OCI-LY7 (cell line): ENCODE data around the gene TRIO. TPM values are rescaled to one million over a fixed set of nuclear protein-coding genes. Genes with fewer than 3 reads are reported as not detected.

Source experiments
- BruUV-seq: library from RNA; stranded (reverse); fragments of 400-500 nt; replicated peaks from 2 replicates; lab custom pipeline; 2021; lab: Mats Ljungman, UMichigan
- CTCF ChIA-PET: fragments of 300-600 bp; sonication (Branson Sonifier 250); formaldehyde crosslinking; loops from one replicate; lab custom pipeline; 2022; ENCODE audit warnings: antibody characterized with exemption; ENCODE audit not compliant: unreplicated experiment; lab: Charles Lee
- POLR2A ChIA-PET: fragments of 300-600 bp; sonication (Branson Sonifier 250); formaldehyde crosslinking; loops from one replicate; lab custom pipeline; 2022; ENCODE audit warnings: antibody characterized with exemption; lab: Charles Lee
- DNase-seq: peaks from one replicate; pipeline ENCODE4 v3.0.0-alpha.2; 2015; ENCODE audit warnings: low spot score
- H2AFZ ChIP-seq: fragments of 200-600 bp; sonication (generic), shearing (Covaris generic); 2 replicates; pipeline ENCODE4 v1.6.1; 2014; ENCODE audit warnings: mild to moderate bottlenecking, antibody characterized with exemption, low read length, moderate library complexity
- H3K27ac ChIP-seq: fragments of 200-600 bp; sonication (generic); 2 replicates; pipeline ENCODE4 v1.5.1; 2014; ENCODE audit warnings: mixed run types, low read depth, mild to moderate bottlenecking, moderate library complexity, low read length, inconsistent platforms; ENCODE audit not compliant: poor library complexity, severe bottlenecking
- H3K36me3 ChIP-seq: fragments of 200-600 bp; sonication (generic); 2 replicates; pipeline ENCODE4 v1.6.1; 2014; ENCODE audit warnings: mild to moderate bottlenecking, antibody characterized with exemption, low read length, moderate library complexity, mixed read lengths; ENCODE audit not compliant: insufficient read depth
- H3K4me1 ChIP-seq: fragments of 200-600 bp; sonication (generic); 2 replicates; pipeline ENCODE4 v1.5.1; 2014; ENCODE audit warnings: mild to moderate bottlenecking, low read length; ENCODE audit not compliant: insufficient read depth, poor library complexity, severe bottlenecking
- H3K4me2 ChIP-seq: fragments of 200-600 bp; sonication (generic); 2 replicates; pipeline ENCODE4 v1.6.1; 2014; ENCODE audit warnings: mild to moderate bottlenecking, low read length
- H3K4me3 ChIP-seq: fragments of 200-600 bp; sonication (generic); 2 replicates; pipeline ENCODE4 v1.5.1; 2014; ENCODE audit warnings: mild to moderate bottlenecking, low read depth, low read length; ENCODE audit not compliant: poor library complexity, severe bottlenecking
- H3K79me2 ChIP-seq: fragments of 200-600 bp; sonication (generic); 2 replicates; pipeline ENCODE4 v1.6.1; 2016; ENCODE audit warnings: low read depth, mild to moderate bottlenecking, low read length, moderate library complexity, mixed read lengths; ENCODE audit not compliant: insufficient read depth
- H3K9me2 ChIP-seq: fragments of 200-600 bp; sonication (generic); 2 replicates; pipeline ENCODE4 v1.6.1; 2016; ENCODE audit warnings: mild to moderate bottlenecking, low read length, mixed read lengths; ENCODE audit not compliant: insufficient read depth
- H3K9me3 ChIP-seq: fragments of 200-600 bp; sonication (generic); 2 replicates; pipeline ENCODE4 v1.6.1; 2014; ENCODE audit warnings: mild to moderate bottlenecking, mixed run types, low read length, mixed read lengths
- H4K20me1 ChIP-seq: fragments of 200-600 bp; sonication (generic); 2 replicates; pipeline ENCODE4 v1.6.1; 2014; ENCODE audit warnings: mild to moderate bottlenecking, antibody characterized with exemption, low read length, moderate library complexity, mixed read lengths; ENCODE audit not compliant: insufficient read depth
- CTCF ChIP-seq: fragments of 200-600 bp; sonication (generic); conservative IDR thresholded peaks from 2 replicates; pipeline ENCODE4 v1.5.1; 2014; ENCODE audit warnings: mild to moderate bottlenecking, antibody characterized with exemption, low read length, moderate library complexity, mixed read lengths
- EZH2phosphoT487 ChIP-seq: fragments of 200-600 bp; sonication (generic); IDR thresholded peaks from 2 replicates; pipeline ENCODE4 v1.6.1; 2018; ENCODE audit warnings: low read depth, borderline replicate concordance, mild to moderate bottlenecking, mixed run types, antibody characterized with exemption, low read length, moderate library complexity, mixed read lengths
- intact Hi-C: fragments of 100-400 bp; cut with micrococcal nuclease; formaldehyde crosslinking; loops from one replicate; pipeline ENCODE4 v1.10.0; 2022; ENCODE audit not compliant: unreplicated experiment
- total RNA-seq, 2 experiments: library from RNA; depleted of rRNA in 1 of 2; stranded (reverse); fragments of >200 nt in 1 of 2; shearing (Covaris generic) in 1 of 2; gene quantifications; 2 replicates each; pipeline ENCODE4 v1.2.3, GENCODE V29; 2014 to 2022

The TRIO gene
- total RNA-seq, 2 experiments from 2014 or later: 35.8 to 55.1 TPM

GRCh38 chr5:14164164-14165163 is 21.3 kb downstream of the TRIO start:
- Histone ChIP-seq H3K9me3 (peaks cover 13% of the 10 kb centered on the region; the same call in 1 of the 2 replicates), H3K4me3 (no peak overlapping the region), H4K20me1 (no peaks in the 10 kb centered on the region), H3K4me2 (no peak overlapping the region), H3K9me2 (no peaks in the 10 kb centered on the region), H3K4me1 (peaks cover 31% of the 10 kb centered on the region), H3K79me2 (peaks cover 42% of the 10 kb centered on the region; the same call in 1 of the 2 replicates), H2AFZ (no peak overlapping the region), H3K36me3 (no peaks in the 10 kb centered on the region), H3K27ac (no peak overlapping the region)
- ChIA-PET POLR2A (interaction anchor here (0.8 to 3.2 kb wide), 3 partner anchors 9 to 29 kb away, joined by 3 to 9 read pairs (median 3); no protein-coding TSS in a partner anchor), CTCF (no interaction called here)
- intact Hi-C loops: no loop called here
- BruUV-seq: no TSS peak
- TF ChIP-seq EZH2phosphoT487 (no peak), CTCF (no peak)
- DNase-seq: no peak

DNA sequence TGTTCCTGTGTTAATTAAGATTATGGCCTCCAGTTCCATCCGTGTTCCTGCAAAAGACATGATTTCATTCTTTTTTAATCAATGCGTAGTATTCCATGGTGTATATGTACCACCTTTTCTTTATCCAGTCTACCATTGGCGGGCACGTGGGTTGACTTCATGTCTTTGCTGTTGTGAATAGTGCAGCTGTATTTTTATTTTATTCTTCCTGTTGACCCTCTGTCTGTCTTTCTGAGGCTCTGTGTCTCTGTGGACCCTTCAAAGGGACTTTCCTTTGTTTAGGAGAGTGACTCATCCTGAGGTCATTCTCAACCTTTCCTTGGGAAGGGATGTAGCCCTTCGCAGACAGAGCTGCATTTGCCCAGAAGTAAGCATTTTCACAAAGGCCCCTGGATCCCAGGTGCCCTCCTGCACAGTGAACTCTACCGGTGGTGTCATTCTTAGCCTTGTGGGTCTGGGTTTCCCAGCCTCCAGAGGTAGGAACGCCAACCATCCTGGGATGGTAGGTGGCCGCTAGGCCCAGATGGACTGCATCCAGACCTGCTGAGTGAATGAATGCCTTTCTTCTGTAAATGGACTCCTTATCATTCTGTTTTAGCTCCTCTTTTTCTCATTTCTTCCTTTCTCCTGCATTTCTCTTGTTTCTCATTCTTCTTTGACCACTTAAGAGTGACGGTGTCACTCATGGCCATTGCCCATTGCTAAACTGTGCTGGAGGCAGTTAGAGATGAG is 22.4 kb downstream of the TRIO start:
- BruUV-seq: no TSS peak
- DNase-seq: no peak
- Histone ChIP-seq H4K20me1 (no peaks in the 10 kb centered on the region; the same call in 1 of the 2 replicates), H3K9me2 (no peaks in the 10 kb centered on the region), H3K36me3 (no peaks in the 10 kb centered on the region), H2AFZ (no peak overlapping the region), H3K27ac (no peak overlapping the region), H3K79me2 (peaks cover 43% of the 10 kb centered on the region; the same call in 1 of the 2 replicates), H3K4me2 (no peak overlapping the region), H3K4me3 (no peak overlapping the region), H3K9me3 (peaks cover 13% of the 10 kb centered on the region; the same call in 1 of the 2 replicates), H3K4me1 (peaks cover 30% of the 10 kb centered on the region)
- POLR2A ChIA-PET: interaction anchor here (0.8 to 3.2 kb wide), 3 partner anchors 10 to 18 kb away, joined by 3 to 9 read pairs (median 4); no protein-coding TSS in a partner anchor
- CTCF ChIA-PET: no interaction called here
- intact Hi-C loops: no loop called here
- TF ChIP-seq CTCF (no peak), EZH2phosphoT487 (no peak)
